ENCODE measurements around the gene NOTO.

- TF ChIP-seq ATF2 (tag by site-specific recombination; IDR thresholded peaks at IDR 0.05; ENCODE audit: low read depth), result peak; percentile 92
- no peak for TF ChIP-seq ZBTB1 (tag by site-specific recombination; IDR thresholded peaks at IDR 0.05)
- no peak for TF ChIP-seq CTCF (tag by site-specific recombination; IDR thresholded peaks at IDR 0.05)
- no peak for TF ChIP-seq ZBTB10 (tag by site-specific recombination; IDR thresholded peaks at IDR 0.05)
- no peak for TF ChIP-seq ZNF280C (tag by site-specific recombination; IDR thresholded peaks at IDR 0.05)
- TF ChIP-seq ZNF521 (tag by site-specific recombination; IDR thresholded peaks at IDR 0.05), result no peak
- TF ChIP-seq PRDM1 (tag by site-specific recombination; IDR thresholded peaks at IDR 0.05), result no peak
These were observed 51.0 kb downstream of the NOTO start for GRCh38 chr2:73253400-73253799.

Measured in HEK293 (cell line).